SK-N-SH treated with all-trans-retinoic acid at 6 μM for 48 hours (cell line): ENCODE data around the gene SASH1.

ENCODE experiments used
- BACH2 ChIP-seq: fragments of 250-450 bp; sonication (Bioruptor Pico); IDR thresholded peaks from 2 replicates; pipeline ENCODE4 v1.9.0; 2021; ENCODE audit warnings: mild to moderate bottlenecking, borderline replicate concordance
- ESRRG ChIP-seq: fragments of 250-450 bp; sonication (Bioruptor Pico); IDR thresholded peaks from 2 replicates; pipeline ENCODE4 v1.6.1; 2021; ENCODE audit warnings: mild to moderate bottlenecking
- RARB ChIP-seq: fragments of 250-450 bp; sonication (Bioruptor Pico); IDR thresholded peaks from 2 replicates; pipeline ENCODE4 v1.8.0; 2021; ENCODE audit warnings: mild to moderate bottlenecking, moderate library complexity
- TCF4 ChIP-seq: fragments of 250-450 bp; sonication (Bioruptor Pico); IDR thresholded peaks from 2 replicates; pipeline ENCODE4 v1.8.0; 2021; ENCODE audit warnings: mild to moderate bottlenecking, moderate library complexity, borderline replicate concordance
- TOX ChIP-seq: fragments of 250-450 bp; sonication (Bioruptor Pico); IDR thresholded peaks from 2 replicates; pipeline ENCODE4 v1.8.0; 2021; ENCODE audit warnings: mild to moderate bottlenecking, moderate library complexity, borderline replicate concordance
- ZFP3 ChIP-seq: fragments of 250-450 bp; sonication (Bioruptor Pico); IDR thresholded peaks from 2 replicates; pipeline ENCODE4 v1.5.0; 2020; ENCODE audit warnings: mild to moderate bottlenecking, moderate library complexity
- ZFP30 ChIP-seq: fragments of 450-650 bp; formaldehyde crosslinking; IDR thresholded peaks from 2 replicates; pipeline ENCODE4 v1.5.0; 2022; ENCODE audit warnings: mild to moderate bottlenecking, moderate library complexity
- TF ChIP-seq, protein P1 (sequence below): fragments of 250-450 bp; sonication (Bioruptor Pico); IDR thresholded peaks from 2 replicates; pipeline ENCODE4 v1.8.0; 2020; ENCODE audit warnings: mild to moderate bottlenecking, moderate library complexity, borderline replicate concordance

DNA sequence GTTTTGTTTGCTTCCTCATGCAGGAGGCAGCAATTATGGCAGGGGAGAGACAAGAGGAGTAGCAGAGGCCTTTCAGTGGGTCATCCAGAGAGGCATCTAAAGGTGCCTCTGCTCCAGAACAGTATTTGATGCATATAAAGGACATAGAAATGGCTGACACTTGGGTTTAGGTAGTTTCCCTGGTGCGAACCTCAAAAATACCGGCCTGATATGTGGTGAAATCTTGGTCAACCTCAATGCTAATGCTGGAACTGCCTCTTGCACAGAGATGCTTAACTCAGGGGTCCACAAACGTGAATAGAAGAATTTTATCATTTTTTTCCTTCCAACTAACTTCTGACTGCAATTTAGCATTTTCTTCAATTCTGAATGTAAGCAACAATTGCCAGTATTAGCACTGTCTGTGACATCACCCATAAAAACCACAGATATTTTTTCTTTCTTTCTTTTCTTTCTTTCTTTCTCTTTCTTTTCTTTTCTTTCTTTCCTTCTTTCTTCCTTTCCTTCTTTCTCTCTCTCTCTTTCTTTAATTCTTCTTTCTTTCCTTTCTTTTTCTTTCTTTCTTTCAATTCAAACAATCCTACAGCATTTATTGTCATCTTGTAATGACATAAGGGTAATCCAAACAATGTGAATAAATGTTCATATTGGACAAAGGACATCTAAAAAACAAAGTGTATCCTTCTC lies 224.2 kb downstream of the SASH1 start:
- TF ChIP-seq TOX (CRISPR knock-in tag) (no peak), ZFP3 (CRISPR knock-in tag) (no peak), TCF4 (CRISPR knock-in tag) (no peak), ZFP30 (CRISPR knock-in tag) (no peak), ESRRG (CRISPR knock-in tag) (no peak), RARB (no peak), BACH2 (CRISPR knock-in tag) (no peak)
- TF ChIP-seq, protein P1, sequence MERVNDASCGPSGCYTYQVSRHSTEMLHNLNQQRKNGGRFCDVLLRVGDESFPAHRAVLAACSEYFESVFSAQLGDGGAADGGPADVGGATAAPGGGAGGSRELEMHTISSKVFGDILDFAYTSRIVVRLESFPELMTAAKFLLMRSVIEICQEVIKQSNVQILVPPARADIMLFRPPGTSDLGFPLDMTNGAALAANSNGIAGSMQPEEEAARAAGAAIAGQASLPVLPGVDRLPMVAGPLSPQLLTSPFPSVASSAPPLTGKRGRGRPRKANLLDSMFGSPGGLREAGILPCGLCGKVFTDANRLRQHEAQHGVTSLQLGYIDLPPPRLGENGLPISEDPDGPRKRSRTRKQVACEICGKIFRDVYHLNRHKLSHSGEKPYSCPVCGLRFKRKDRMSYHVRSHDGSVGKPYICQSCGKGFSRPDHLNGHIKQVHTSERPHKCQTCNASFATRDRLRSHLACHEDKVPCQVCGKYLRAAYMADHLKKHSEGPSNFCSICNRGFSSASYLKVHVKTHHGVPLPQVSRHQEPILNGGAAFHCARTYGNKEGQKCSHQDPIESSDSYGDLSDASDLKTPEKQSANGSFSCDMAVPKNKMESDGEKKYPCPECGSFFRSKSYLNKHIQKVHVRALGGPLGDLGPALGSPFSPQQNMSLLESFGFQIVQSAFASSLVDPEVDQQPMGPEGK (CRISPR knock-in tag) = no peak
